H9 (cell line): ENCODE measurements around the gene B3GALT5. TPM values are rescaled to one million over a fixed set of nuclear protein-coding genes. Genes with fewer than 3 reads are reported as not detected.

Experiments used
- DNase-seq: peaks from one replicate; pipeline ENCODE4 v3.0.0-alpha.2; 2017
- H2AFZ ChIP-seq: one replicate; pipeline ENCODE4 v1.6.1; 2013; ENCODE audit warnings: mild to moderate bottlenecking, low read length, control low read depth, moderate library complexity
- H2AK5ac ChIP-seq: 2 replicates; pipeline ENCODE4 v1.6.1; 2013; ENCODE audit warnings: low read length, control low read depth, mixed read lengths; ENCODE audit not compliant: insufficient read length
- H2BK120ac ChIP-seq: one replicate; pipeline ENCODE4 v1.6.1; 2013; ENCODE audit warnings: low read depth, mild to moderate bottlenecking, low read length, control low read depth, inconsistent platforms; ENCODE audit not compliant: poor library complexity, severe bottlenecking
- H2BK12ac ChIP-seq: 2 replicates; pipeline ENCODE4 v1.6.1; 2013; ENCODE audit warnings: low read length, control low read depth, mixed read lengths, low read depth; ENCODE audit not compliant: insufficient read length
- H2BK15ac ChIP-seq: 2 replicates; pipeline ENCODE4 v1.6.1; 2013; ENCODE audit warnings: low read depth, low read length, control low read depth
- H2BK20ac ChIP-seq: one replicate; pipeline ENCODE4 v1.6.1; 2013; ENCODE audit warnings: low read depth, mild to moderate bottlenecking, low read length, control low read depth, inconsistent platforms; ENCODE audit not compliant: poor library complexity, severe bottlenecking
- H2BK5ac ChIP-seq: 2 replicates; pipeline ENCODE4 v1.6.1; 2013; ENCODE audit warnings: low read length, control low read depth, mixed read lengths; ENCODE audit not compliant: insufficient read length
- H3K14ac ChIP-seq: 2 replicates; pipeline ENCODE4 v1.6.1; 2013; ENCODE audit warnings: low read length, control low read depth; ENCODE audit not compliant: insufficient read depth
- H3K18ac ChIP-seq: 2 replicates; pipeline ENCODE4 v1.6.1; 2013; ENCODE audit warnings: low read depth, mild to moderate bottlenecking, mixed read lengths, low read length, control low read depth; ENCODE audit not compliant: insufficient read length
- H3K23ac ChIP-seq: 2 replicates; pipeline ENCODE4 v1.6.1; 2013; ENCODE audit warnings: low read length, control low read depth, mixed read lengths, low read depth; ENCODE audit not compliant: insufficient read length
- H3K23me2 ChIP-seq: 2 replicates; pipeline ENCODE4 v1.6.1; 2013; ENCODE audit warnings: low read depth, mild to moderate bottlenecking, mixed read lengths, low read length, control low read depth; ENCODE audit not compliant: insufficient read length, poor library complexity, severe bottlenecking
- H3K27ac ChIP-seq: 2 replicates; pipeline ENCODE4 v1.5.1; 2013; ENCODE audit warnings: low read length, control low read depth, mixed read lengths, low read depth; ENCODE audit not compliant: insufficient read length
- H3K27me3 ChIP-seq: 2 replicates; pipeline ENCODE4 v1.6.1; 2013; ENCODE audit warnings: low read length, control low read depth, inconsistent platforms; ENCODE audit not compliant: insufficient read depth
- H3K4ac ChIP-seq: 2 replicates; pipeline ENCODE4 v1.6.1; 2013; ENCODE audit warnings: low read depth, mild to moderate bottlenecking, control low read depth, inconsistent platforms, low read length, moderate library complexity
- H3K4me1 ChIP-seq: 2 replicates; pipeline ENCODE4 v1.6.1; 2013; ENCODE audit warnings: low read length, control low read depth, inconsistent platforms; ENCODE audit not compliant: insufficient read depth
- H3K4me2 ChIP-seq: 2 replicates; pipeline ENCODE4 v1.6.1; 2013; ENCODE audit warnings: low read length, control low read depth, mixed read lengths; ENCODE audit not compliant: insufficient read length, insufficient read depth
- H3K56ac ChIP-seq: 2 replicates; pipeline ENCODE4 v1.6.1; 2013; ENCODE audit warnings: low read depth, mild to moderate bottlenecking, mixed read lengths, low read length, control low read depth; ENCODE audit not compliant: insufficient read length
- H3K79me1 ChIP-seq: 2 replicates; pipeline ENCODE4 v1.6.1; 2013; ENCODE audit warnings: low read depth, mild to moderate bottlenecking, moderate library complexity, low read length, control low read depth, inconsistent platforms; ENCODE audit not compliant: insufficient read depth, poor library complexity, severe bottlenecking
- H3K79me2 ChIP-seq: 2 replicates; pipeline ENCODE4 v1.6.1; 2013; ENCODE audit warnings: low read length, control low read depth, inconsistent platforms; ENCODE audit not compliant: insufficient read depth
- H3K9ac ChIP-seq: 2 replicates; pipeline ENCODE4 v1.6.1; 2013; ENCODE audit warnings: low read length, control low read depth, mixed read lengths; ENCODE audit not compliant: insufficient read length; ENCODE audit errors: extremely low read depth
- H3K9me3 ChIP-seq: one replicate; pipeline ENCODE4 v1.6.1; 2013; ENCODE audit warnings: low read depth, low read length, inconsistent platforms; ENCODE audit not compliant: control insufficient read depth
- H3T11ph ChIP-seq: one replicate; pipeline ENCODE4 v1.6.1; 2013; ENCODE audit warnings: mild to moderate bottlenecking, low read length, control low read depth, inconsistent platforms
- H4K20me1 ChIP-seq: one replicate; pipeline ENCODE4 v1.6.1; 2013; ENCODE audit not compliant: control insufficient read depth, insufficient read length, insufficient read depth
- H4K5ac ChIP-seq: 2 replicates; pipeline ENCODE4 v1.6.1; 2013; ENCODE audit warnings: low read depth, mild to moderate bottlenecking, mixed read lengths, low read length, control low read depth; ENCODE audit not compliant: insufficient read length
- H4K8ac ChIP-seq: replicated peaks from 2 replicates; pipeline ENCODE4 v1.6.1; 2013; ENCODE audit warnings: low read length, control low read depth, mixed read lengths, low read depth; ENCODE audit not compliant: insufficient read length
- H4K91ac ChIP-seq: 2 replicates; pipeline ENCODE4 v1.6.1; 2013; ENCODE audit warnings: low read depth, mild to moderate bottlenecking, moderate library complexity, mixed read lengths, low read length, control low read depth; ENCODE audit not compliant: insufficient read length
- H3K27ac Mint-ChIP-seq, 3 experiments: 2 replicates in 2 of 3; 3 replicates in 1 of 3; pipeline ENCODE4 v1.8.0; 2020 to 2021; ENCODE audit warnings: mixed read lengths in 3 of 3, mild to moderate bottlenecking in 1 of 3, moderate library complexity in 1 of 3
- H3K27me3 Mint-ChIP-seq: 2 replicates; pipeline ENCODE4 v1.8.0; 2021; ENCODE audit warnings: low read depth, mild to moderate bottlenecking, moderate library complexity, mixed read lengths
- H3K36me3 Mint-ChIP-seq, 3 experiments: 2 replicates in 2 of 3; 3 replicates in 1 of 3; pipeline ENCODE4 v1.8.0; 2020 to 2021; ENCODE audit warnings: low read depth in 3 of 3, mixed read lengths in 3 of 3; ENCODE audit not compliant: insufficient read depth in 1 of 3
- H3K4me1 Mint-ChIP-seq, 2 experiments: 2 replicates each; pipeline ENCODE4 v1.8.0; 2020; ENCODE audit warnings: mixed read lengths in 2 of 2
- H3K4me3 Mint-ChIP-seq, 2 experiments: 2 replicates in 1 of 2; 3 replicates in 1 of 2; pipeline ENCODE4 v1.8.0; 2020 to 2021; ENCODE audit warnings: mild to moderate bottlenecking in 2 of 2, mixed read lengths in 2 of 2, moderate library complexity in 1 of 2
- H3K9me3 Mint-ChIP-seq, 2 experiments: 2 replicates in 1 of 2; 3 replicates in 1 of 2; pipeline ENCODE4 v1.8.0; 2020; ENCODE audit warnings: mild to moderate bottlenecking in 2 of 2, mixed read lengths in 2 of 2, moderate library complexity in 1 of 2
- CTCF ChIP-seq: fragments of 200-600 bp; sonication (generic); conservative IDR thresholded peaks from 3 replicates; pipeline ENCODE4 v1.8.0; 2021; ENCODE audit warnings: antibody characterized with exemption, mild to moderate bottlenecking
- WGBS: extraction: QIAGEN DNeasy Blood & Tissue Kit; methylation state at CpG from one replicate; pipeline ENCODE4 v1.1.7; 2013; ENCODE audit warnings: missing lambda C conversion rate, low lambda C conversion rate, mixed read lengths; ENCODE audit not compliant: insufficient read length; ENCODE audit errors: extremely low coverage; 5-methylcytosine and 5-hydroxymethylcytosine counted together
- total RNA-seq: library from RNA; stranded (reverse); gene quantifications from 2 replicates; pipeline ENCODE4 v1.2.1, GENCODE V29; 2021

B3GALT5 gene
- total RNA-seq, 1 experiment from 2014 or later, result 24.7 TPM

- H3K9me3 Mint-ChIP-seq, result 0 out of 5 replicates have a peak, but pooled peaks cover 0 to 2% of the 10 kb centered on the region in 2 experiments
- H3K27ac Mint-ChIP-seq, result peak overlapping the region in 1 of 3 experiments; percentile 93; a peak in 3 of 7 replicates
These were observed 43.5 kb downstream of the B3GALT5 start for GRCh38 chr21:39656209-39656608.

More at GRCh38 chr21:39656209-39656608, 43.5 kb downstream of the B3GALT5 start:
- TF ChIP-seq CTCF, result no peak
- Histone ChIP-seq H4K5ac (no peak overlapping the region), H4K8ac (no peak overlapping the region), H3K4ac (no peak overlapping the region), H3K27ac (no peak overlapping the region), H4K20me1 (no peaks in the 10 kb centered on the region), H2BK120ac (no peak overlapping the region), H3T11ph (no peak overlapping the region), H2BK5ac (no peak overlapping the region), H3K4me2 (no peak overlapping the region), H3K27me3 (no peaks in the 10 kb centered on the region), H3K56ac (no peak overlapping the region), H2BK12ac (no peak overlapping the region), H3K9ac (no peak overlapping the region), H3K4me1 (0 out of 2 replicates have a peak, but pooled peaks cover 3% of the 10 kb centered on the region), H3K18ac (no peak overlapping the region), H3K23me2 (no peaks in the 10 kb centered on the region), H2BK15ac (no peak overlapping the region), H3K23ac (no peak overlapping the region), H3K9me3 (no peaks in the 10 kb centered on the region), H3K79me2 (peaks cover 2% of the 10 kb centered on the region; the same call in 1 of the 2 replicates), H4K91ac (no peak overlapping the region), H2AFZ (no peak overlapping the region), H2AK5ac (no peak overlapping the region), H2BK20ac (no peak overlapping the region), H3K14ac (no peak overlapping the region; the same call in 1 of the 2 replicates), H3K79me1 (no peaks in the 10 kb centered on the region)
- no peak overlapping the region for H3K4me3 Mint-ChIP-seq
- peaks cover 55 to 88% (median 70%) of the 10 kb centered on the region in 3 experiments for H3K36me3 Mint-ChIP-seq
- no peak for DNase-seq
- H3K4me1 Mint-ChIP-seq, result peaks cover 10 to 22% of the 10 kb centered on the region in 2 experiments
- no peaks in the 10 kb centered on the region for H3K27me3 Mint-ChIP-seq
- no CpG with 5 or more reads among the region's 8 CpGs for WGBS
